ENCODE results near the gene CELSR1.
"Not testable (repeated sequence)": the region's sequence is repeated elsewhere in the genome, so short reads cannot be mapped to it uniquely, and the experiment has no call there.

The CELSR1 gene

GRCh38 chr22:46320716-46321386, 216.6 kb downstream of the CELSR1 start:
- TF ChIP-seq POLR2AphosphoS5 (IDR thresholded peaks at IDR 0.05; ENCODE audit: low read depth, low read length) (no peak), TAF1 (IDR thresholded peaks at IDR 0.05; ENCODE audit: borderline replicate concordance, low read depth, low read length) (no peak), POLR2A (IDR thresholded peaks at IDR 0.05; ENCODE audit: low read depth, low read length) (no peak)
- no peak for FAIRE-seq
- no peak for DNase-seq (ENCODE audit: insufficient read length)

- DNase-seq (ENCODE audit: insufficient read length) (no peak), FAIRE-seq (no peak)
- TF ChIP-seq POLR2AphosphoS5 (IDR thresholded peaks at IDR 0.05; ENCODE audit: low read depth, low read length) (no peak), POLR2A (IDR thresholded peaks at IDR 0.05; ENCODE audit: low read depth, low read length) (no peak), TAF1 (IDR thresholded peaks at IDR 0.05; ENCODE audit: borderline replicate concordance, low read depth, low read length) (no peak)
Measured at GRCh38 chr22:46320166-46320710, 217.2 kb downstream of the CELSR1 start.

- FAIRE-seq (no peak), DNase-seq (ENCODE audit: insufficient read length) (no peak)
- TF ChIP-seq POLR2AphosphoS5 (IDR thresholded peaks at IDR 0.05; ENCODE audit: low read depth, low read length): no peak
- no peak for TF ChIP-seq TAF1 (IDR thresholded peaks at IDR 0.05; ENCODE audit: borderline replicate concordance, low read depth, low read length)
- no peak for TF ChIP-seq POLR2A (IDR thresholded peaks at IDR 0.05; ENCODE audit: low read depth, low read length)
Measured at GRCh38 chr22:46319319-46319718, 218.1 kb downstream of the CELSR1 start.

- FAIRE-seq: no peak
- no peak for TF ChIP-seq TAF1 (IDR thresholded peaks at IDR 0.05; ENCODE audit: borderline replicate concordance, low read depth, low read length)
- TF ChIP-seq POLR2AphosphoS5 (IDR thresholded peaks at IDR 0.05; ENCODE audit: low read depth, low read length): no peak
- no peak for TF ChIP-seq POLR2A (IDR thresholded peaks at IDR 0.05; ENCODE audit: low read depth, low read length)
Measured at GRCh38 chr22:46318576-46318975, 218.8 kb downstream of the CELSR1 start.

GRCh38 chr22:46317646-46318045, 219.8 kb downstream of the CELSR1 start:
- no peak for DNase-seq (ENCODE audit: insufficient read length)
- FAIRE-seq: no peak

More at GRCh38 chr22:46318576-46318975, 218.8 kb downstream of the CELSR1 start:
- no peak for DNase-seq (ENCODE audit: insufficient read length)

GRCh38 chr22:46315976-46316375, 221.4 kb downstream of the CELSR1 start:
- DNase-seq (ENCODE audit: insufficient read length) (no peak), FAIRE-seq (no peak)
- TF ChIP-seq POLR2A (IDR thresholded peaks at IDR 0.05; ENCODE audit: low read depth, low read length) (no peak), POLR2AphosphoS5 (IDR thresholded peaks at IDR 0.05; ENCODE audit: low read depth, low read length) (no peak), TAF1 (IDR thresholded peaks at IDR 0.05; ENCODE audit: borderline replicate concordance, low read depth, low read length) (no peak)

More at GRCh38 chr22:46317646-46318045, 219.8 kb downstream of the CELSR1 start:
- TF ChIP-seq POLR2AphosphoS5 (IDR thresholded peaks at IDR 0.05; ENCODE audit: low read depth, low read length): no peak
- no peak for TF ChIP-seq TAF1 (IDR thresholded peaks at IDR 0.05; ENCODE audit: borderline replicate concordance, low read depth, low read length)
- TF ChIP-seq POLR2A (IDR thresholded peaks at IDR 0.05; ENCODE audit: low read depth, low read length): no peak

- not testable (repeated sequence) for FAIRE-seq; DNase-seq (ENCODE audit: insufficient read length)
Measured at GRCh38 chr22:46312848-46313247, 224.6 kb downstream of the CELSR1 start.

- no peak for DNase-seq (ENCODE audit: insufficient read length)
- no peak for TF ChIP-seq POLR2A (IDR thresholded peaks at IDR 0.05; ENCODE audit: low read depth, low read length)
- no peak for TF ChIP-seq TAF1 (IDR thresholded peaks at IDR 0.05; ENCODE audit: borderline replicate concordance, low read depth, low read length)
- TF ChIP-seq POLR2AphosphoS5 (IDR thresholded peaks at IDR 0.05; ENCODE audit: low read depth, low read length): no peak
- FAIRE-seq: no peak
Measured at GRCh38 chr22:46312056-46312455, 225.4 kb downstream of the CELSR1 start.

Data from GM12892 (cell line).